GM12801 (cell line): ENCODE measurements around the gene MRPL42.

ENCODE experiments used
- TF ChIP-seq, protein P1 (sequence below): IDR thresholded peaks from one replicate; pipeline ENCODE4 v1.5.1; 2011; ENCODE audit warnings: control low read depth; ENCODE audit not compliant: insufficient read length; ENCODE audit errors: extremely low read depth

MRPL42 gene

DNA sequence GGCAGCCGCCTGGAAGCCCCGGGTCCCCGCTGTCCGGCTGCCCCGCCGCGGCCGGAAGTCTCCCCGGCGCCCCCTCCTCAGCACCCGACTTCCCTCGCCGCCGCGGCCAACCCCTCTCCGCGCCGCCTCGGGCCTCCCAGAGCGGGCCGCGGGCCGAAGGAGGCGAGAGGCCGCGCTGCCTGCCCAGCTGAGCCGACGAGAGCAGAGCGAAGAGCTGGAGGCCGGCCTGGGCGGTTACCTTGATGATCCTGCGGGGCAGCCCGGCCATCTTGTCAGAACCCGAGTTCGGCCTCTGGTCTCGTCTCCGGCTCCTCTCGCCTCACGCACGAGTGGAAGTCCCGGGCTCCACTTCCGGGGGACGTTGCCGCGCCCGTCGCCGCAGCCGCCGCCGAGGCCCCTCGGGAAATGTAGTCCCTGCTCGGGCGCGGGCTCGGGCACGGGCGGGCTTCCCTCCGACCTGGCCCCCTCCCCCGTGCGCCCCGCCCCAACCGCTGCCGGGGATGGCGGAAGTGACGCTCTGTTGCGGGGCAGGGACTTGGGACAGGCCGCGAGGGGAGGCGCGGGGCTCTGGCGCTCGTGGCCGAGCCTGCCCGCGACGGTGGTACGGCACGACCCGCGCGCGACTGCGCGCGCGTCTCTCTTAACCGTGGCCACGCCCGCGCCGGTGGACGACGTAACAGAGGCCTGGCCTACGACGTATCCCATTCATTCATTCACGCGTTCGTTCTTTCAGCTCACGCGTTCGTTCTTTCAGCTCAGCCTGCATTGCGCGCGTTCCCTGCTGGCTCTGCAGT is 25.5 kb upstream of the MRPL42 start, which contains the start of gene UBE2N:
TSS of gene UBE2N (minus strand) at position 331 of the 794 bp plus-strand sequence. CDS start at position 268, 63 bp downstream.
- TF ChIP-seq, protein P1, sequence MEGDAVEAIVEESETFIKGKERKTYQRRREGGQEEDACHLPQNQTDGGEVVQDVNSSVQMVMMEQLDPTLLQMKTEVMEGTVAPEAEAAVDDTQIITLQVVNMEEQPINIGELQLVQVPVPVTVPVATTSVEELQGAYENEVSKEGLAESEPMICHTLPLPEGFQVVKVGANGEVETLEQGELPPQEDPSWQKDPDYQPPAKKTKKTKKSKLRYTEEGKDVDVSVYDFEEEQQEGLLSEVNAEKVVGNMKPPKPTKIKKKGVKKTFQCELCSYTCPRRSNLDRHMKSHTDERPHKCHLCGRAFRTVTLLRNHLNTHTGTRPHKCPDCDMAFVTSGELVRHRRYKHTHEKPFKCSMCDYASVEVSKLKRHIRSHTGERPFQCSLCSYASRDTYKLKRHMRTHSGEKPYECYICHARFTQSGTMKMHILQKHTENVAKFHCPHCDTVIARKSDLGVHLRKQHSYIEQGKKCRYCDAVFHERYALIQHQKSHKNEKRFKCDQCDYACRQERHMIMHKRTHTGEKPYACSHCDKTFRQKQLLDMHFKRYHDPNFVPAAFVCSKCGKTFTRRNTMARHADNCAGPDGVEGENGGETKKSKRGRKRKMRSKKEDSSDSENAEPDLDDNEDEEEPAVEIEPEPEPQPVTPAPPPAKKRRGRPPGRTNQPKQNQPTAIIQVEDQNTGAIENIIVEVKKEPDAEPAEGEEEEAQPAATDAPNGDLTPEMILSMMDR, result no peak

DNA sequence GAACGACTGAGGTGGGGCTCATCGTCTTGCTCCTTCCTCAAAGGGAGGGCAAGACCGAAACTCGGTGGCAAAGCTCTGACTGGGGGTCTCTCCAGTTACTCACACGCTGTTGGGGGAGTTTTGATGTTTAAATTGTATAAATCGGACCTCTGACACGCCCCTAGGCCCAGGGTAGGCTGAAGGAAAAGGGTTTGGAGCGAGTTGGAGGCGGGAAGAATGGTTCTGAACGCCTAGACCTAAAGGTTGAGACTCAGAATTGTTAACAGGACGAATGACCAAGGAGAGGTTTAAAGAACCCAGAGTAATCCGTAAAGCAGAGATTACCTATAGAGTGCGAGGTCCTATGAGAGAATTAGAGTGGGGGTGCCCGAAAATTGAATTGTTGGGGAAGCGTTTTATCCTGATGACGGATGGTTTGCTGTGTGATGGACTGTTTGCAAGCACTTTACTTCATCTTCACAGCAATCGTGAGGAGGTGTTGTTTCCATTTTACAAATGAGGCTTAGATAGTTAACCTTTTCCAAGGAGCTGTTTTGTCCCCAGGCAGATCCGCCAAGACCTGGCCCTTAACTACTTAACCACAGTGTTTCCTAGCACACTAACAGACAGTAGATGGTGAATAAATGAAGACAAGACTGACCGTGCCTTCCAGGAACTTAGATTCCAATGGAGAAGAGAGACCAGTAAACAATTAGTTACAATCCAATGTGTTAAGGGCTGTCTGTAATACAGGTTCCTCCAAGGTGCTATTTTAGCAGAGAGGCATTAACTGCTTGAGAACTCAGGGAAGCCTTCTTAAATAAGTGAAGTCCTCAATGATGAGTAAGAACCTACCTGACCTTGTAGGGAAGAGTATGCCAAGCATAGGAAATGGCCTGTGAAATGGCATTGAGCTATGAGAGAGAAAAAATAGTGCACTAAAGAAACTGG is 24.6 kb upstream of the MRPL42 start:
- TF ChIP-seq, protein P1, result no peak

DNA sequence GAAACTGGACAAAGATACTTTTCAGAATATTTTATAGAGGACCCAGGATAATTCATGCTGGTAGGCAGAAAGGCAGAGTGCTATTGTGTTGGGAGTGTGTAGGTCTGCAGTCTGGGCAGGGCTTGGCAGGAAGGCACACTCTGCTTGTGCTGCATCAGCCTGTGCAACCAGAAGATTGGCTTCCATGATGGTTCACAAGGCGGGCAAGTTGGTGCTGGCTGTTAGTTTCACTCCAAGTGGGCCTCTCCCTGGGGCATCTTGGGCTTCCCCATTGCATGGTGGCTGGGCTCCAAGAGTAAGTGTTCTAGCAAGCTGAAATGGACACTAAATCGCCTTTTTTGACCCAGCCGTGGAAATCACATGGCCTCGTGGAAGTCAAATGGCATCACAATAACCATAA is 23.7 kb upstream of the MRPL42 start:
- TF ChIP-seq, protein P1, result no peak

DNA sequence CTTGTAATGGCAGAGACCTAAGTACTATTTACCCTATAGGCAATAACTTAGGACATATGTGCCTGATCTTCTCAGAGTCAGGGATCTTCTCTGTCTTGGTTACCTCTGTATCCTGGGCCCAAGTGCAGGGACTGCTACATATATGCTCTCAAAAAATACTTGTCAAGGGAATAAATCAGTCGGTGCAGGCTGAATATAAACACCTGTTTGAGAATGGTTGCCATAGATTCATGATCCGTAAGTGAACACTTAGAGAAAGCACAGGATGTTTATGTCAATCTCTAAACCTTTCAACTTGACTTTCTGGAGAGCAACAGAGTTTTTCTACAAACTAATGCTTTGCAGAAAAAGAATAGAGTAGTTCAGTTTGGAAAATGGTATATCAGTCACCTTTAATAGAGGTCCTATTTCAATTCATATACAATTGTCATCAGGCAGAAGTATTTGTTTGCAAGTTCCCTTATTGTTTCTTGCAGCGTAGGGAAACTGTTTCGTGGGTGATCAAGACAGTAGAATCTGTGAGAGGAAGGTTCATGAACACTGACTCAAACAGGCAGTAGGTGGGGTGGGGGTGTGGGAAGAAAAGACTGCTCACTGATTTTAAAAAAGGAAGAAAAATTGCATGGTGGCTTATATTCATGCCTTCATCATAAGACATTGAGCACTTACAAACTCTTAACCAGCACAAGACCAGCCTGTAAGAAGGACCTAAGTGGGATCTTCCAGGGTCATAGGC is 19.6 kb upstream of the MRPL42 start:
- TF ChIP-seq, protein P1, result no peak

DNA sequence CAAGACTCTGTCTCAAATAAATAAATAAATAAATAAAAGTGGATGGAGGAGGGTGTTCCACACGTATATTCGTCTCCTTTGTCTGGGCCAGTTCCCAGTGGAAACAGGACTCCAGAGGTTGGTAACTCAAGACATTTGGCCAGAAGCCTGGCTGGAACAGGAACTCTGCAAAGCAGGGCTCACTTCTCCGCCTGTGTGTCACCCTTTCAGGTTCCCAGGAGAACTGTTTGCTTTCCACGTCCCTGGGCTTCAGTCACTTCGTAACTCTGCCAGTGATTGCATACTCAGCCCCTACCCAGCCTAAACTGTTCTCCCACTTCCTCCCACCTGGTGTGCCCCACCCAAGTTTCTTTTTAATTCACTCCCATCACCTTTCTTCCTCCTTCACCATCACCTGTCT is 18.5 kb upstream of the MRPL42 start:
- TF ChIP-seq, protein P1, result no peak

DNA sequence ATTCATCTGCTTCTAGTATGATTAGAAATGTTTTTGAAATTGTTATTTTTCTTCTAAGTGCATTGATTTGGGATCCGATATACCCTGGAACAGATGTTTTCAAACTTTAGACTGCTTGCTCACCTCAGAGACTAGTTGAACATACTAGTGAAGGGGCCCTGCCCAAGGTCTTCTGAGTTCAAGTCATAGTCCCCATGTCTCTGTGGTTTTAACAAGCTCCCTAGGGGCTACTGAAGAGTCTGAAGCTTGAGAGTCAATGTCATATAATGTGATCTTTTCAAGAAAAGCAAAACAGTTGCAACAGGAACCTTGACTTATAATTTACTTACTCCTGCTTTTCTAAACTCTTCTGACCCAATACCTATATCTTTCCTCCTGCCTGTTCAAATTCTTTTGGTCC is 18.0 kb upstream of the MRPL42 start:
- TF ChIP-seq, protein P1, result no peak
